Fibroblast of lung (primary cell): Measurements from ENCODE around the gene RIMS1. TPM values are rescaled to one million over a fixed set of nuclear protein-coding genes. Genes with fewer than 3 reads are reported as not detected.

Experiments used
- DNase-seq, 2 donors: peaks; one replicate each; pipeline versions ENCODE4 v3.0.0 to v3.0.0-alpha.2; 2010; ENCODE audit warnings: low read depth in 2 of 2
- H2AFZ ChIP-seq: 2 replicates; pipeline ENCODE4 v1.5.1; 2012; ENCODE audit warnings: low read length, control low read depth, inconsistent platforms
- H3K27ac ChIP-seq: 2 replicates; pipeline ENCODE4 v1.5.1; 2011; ENCODE audit warnings: low read length, control low read depth; ENCODE audit not compliant: insufficient read depth
- H3K27me3 ChIP-seq: 2 replicates; pipeline ENCODE4 v1.5.1; 2011; ENCODE audit warnings: mild to moderate bottlenecking, low read length; ENCODE audit not compliant: control insufficient read depth, insufficient read depth
- H3K36me3 ChIP-seq: 2 replicates; pipeline ENCODE4 v1.5.1; 2011; ENCODE audit warnings: low read length; ENCODE audit not compliant: control insufficient read depth, insufficient read depth
- H3K4me1 ChIP-seq: 2 replicates; pipeline ENCODE4 v1.5.1; 2011; ENCODE audit warnings: low read length; ENCODE audit not compliant: control insufficient read depth, insufficient read depth; ENCODE audit errors: extremely low read depth
- H3K4me2 ChIP-seq: 2 replicates; pipeline ENCODE4 v1.5.1; 2011; ENCODE audit warnings: low read length, control low read depth; ENCODE audit not compliant: insufficient read depth; ENCODE audit errors: extremely low read depth
- H3K4me3 ChIP-seq, 4 experiments: fragments of 200-600 bp in 1 of 4; sonication (generic) in 1 of 4; replicated peaks in 1 of 4; 2 replicates each; pipeline ENCODE4 v1.5.1; 2011 to 2016; ENCODE audit warnings: low read length in 4 of 4, low read depth in 3 of 4, mild to moderate bottlenecking in 3 of 4, control low read depth in 2 of 4, inconsistent platforms in 1 of 4, mixed read lengths in 1 of 4; ENCODE audit not compliant: insufficient read depth in 1 of 4; ENCODE audit errors: control extremely low read depth in 1 of 4
- H3K79me2 ChIP-seq: 2 replicates; pipeline ENCODE4 v1.5.1; 2012; ENCODE audit warnings: mild to moderate bottlenecking, low read length, inconsistent platforms; ENCODE audit not compliant: control insufficient read depth, insufficient read depth
- H3K9ac ChIP-seq: 2 replicates; pipeline ENCODE4 v1.5.1; 2011; ENCODE audit warnings: mild to moderate bottlenecking, low read length, control low read depth; ENCODE audit not compliant: insufficient read depth
- H3K9me3 ChIP-seq: 2 replicates; pipeline ENCODE4 v1.5.1; 2012; ENCODE audit warnings: low read depth, low read length; ENCODE audit not compliant: control insufficient read depth, insufficient read depth
- H4K20me1 ChIP-seq: 2 replicates; pipeline ENCODE4 v1.5.1; 2011; ENCODE audit warnings: low read length; ENCODE audit not compliant: control insufficient read depth, insufficient read depth; ENCODE audit errors: extremely low read depth
- EZH2 ChIP-seq: IDR thresholded peaks from 2 replicates; pipeline ENCODE4 v1.5.1; 2012; ENCODE audit warnings: low read length, control low read depth, mild to moderate bottlenecking; ENCODE audit errors: missing control alignments
- polyA plus RNA-seq, 2 donors: library from polyadenylated mRNA; depleted of rRNA in 1 of 2; stranded (reverse) in 1 of 2; unstranded in 1 of 2; fragments of >200 nt; gene quantifications; 2 replicates each; pipeline ENCODE4 v1.2.1, GENCODE V29; 2011 to 2012; ENCODE audit warnings: missing spikeins in 1 of 2
- total RNA-seq: library from RNA; depleted of rRNA; stranded (reverse); fragments of >200 nt; gene quantifications from 2 replicates; pipeline ENCODE4 v1.2.1, GENCODE V29; 2014
- TF ChIP-seq, protein P1 (sequence below), 2 donors: IDR thresholded peaks in 1 of 2; conservative IDR thresholded peaks in 1 of 2; 1 replicate in 1 of 2; 2 replicates in 1 of 2; pipeline ENCODE4 v1.5.1; 2011 to 2012; ENCODE audit warnings: low read length in 2 of 2, control low read depth in 1 of 2, inconsistent platforms in 1 of 2, low read depth in 1 of 2, mild to moderate bottlenecking in 1 of 2

The RIMS1 gene
- total and polyA plus RNA-seq, 2 donors (not counting 1 experiment from before 2014, with no cell fraction given) = 1.1 to 2.3 TPM

DNA sequence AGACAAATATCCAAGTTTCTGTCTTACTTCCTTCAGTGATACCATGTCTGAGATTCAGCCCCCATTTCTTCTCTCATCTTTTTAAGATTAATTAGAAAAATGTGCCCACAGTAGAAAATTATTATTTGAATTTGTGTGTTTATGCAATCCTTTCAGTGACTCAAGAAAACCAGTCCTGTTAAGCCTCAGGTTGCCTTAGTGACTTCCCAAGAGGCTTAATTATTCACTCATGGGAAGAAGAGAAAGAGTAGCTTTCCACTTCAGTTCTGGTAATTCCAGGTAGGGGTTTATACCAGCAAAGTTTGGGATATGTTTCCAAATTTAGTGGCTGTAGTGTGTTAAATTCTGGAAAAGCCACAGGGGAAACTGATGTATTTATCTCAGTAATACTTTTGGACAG is 149.1 kb downstream of the RIMS1 start:
- H3K9ac ChIP-seq = no peak overlapping the region
- TF ChIP-seq, protein P1, sequence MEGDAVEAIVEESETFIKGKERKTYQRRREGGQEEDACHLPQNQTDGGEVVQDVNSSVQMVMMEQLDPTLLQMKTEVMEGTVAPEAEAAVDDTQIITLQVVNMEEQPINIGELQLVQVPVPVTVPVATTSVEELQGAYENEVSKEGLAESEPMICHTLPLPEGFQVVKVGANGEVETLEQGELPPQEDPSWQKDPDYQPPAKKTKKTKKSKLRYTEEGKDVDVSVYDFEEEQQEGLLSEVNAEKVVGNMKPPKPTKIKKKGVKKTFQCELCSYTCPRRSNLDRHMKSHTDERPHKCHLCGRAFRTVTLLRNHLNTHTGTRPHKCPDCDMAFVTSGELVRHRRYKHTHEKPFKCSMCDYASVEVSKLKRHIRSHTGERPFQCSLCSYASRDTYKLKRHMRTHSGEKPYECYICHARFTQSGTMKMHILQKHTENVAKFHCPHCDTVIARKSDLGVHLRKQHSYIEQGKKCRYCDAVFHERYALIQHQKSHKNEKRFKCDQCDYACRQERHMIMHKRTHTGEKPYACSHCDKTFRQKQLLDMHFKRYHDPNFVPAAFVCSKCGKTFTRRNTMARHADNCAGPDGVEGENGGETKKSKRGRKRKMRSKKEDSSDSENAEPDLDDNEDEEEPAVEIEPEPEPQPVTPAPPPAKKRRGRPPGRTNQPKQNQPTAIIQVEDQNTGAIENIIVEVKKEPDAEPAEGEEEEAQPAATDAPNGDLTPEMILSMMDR (conservative IDR thresholded peaks at IDR 0.05 in 1 of 2, IDR thresholded peaks at IDR 0.05 in 1 of 2; ENCODE audit: low read depth in 1 of 2, low read length in 2 of 2) = no peak
- no peak for TF ChIP-seq EZH2
- H3K36me3 ChIP-seq = no peaks in the 10 kb centered on the region
- no peak overlapping the region for H3K27ac ChIP-seq
- H3K4me2 ChIP-seq = no peak overlapping the region
- no peak for DNase-seq
- no peaks in the 10 kb centered on the region for H3K9me3 ChIP-seq
- no peak overlapping the region for H3K4me3 ChIP-seq
- no peaks in the 10 kb centered on the region for H3K27me3 ChIP-seq
- H4K20me1 ChIP-seq = no peaks in the 10 kb centered on the region
- no peaks in the 10 kb centered on the region for H3K4me1 ChIP-seq
- no peaks in the 10 kb centered on the region for H3K79me2 ChIP-seq
- H2AFZ ChIP-seq = no peak overlapping the region

DNA sequence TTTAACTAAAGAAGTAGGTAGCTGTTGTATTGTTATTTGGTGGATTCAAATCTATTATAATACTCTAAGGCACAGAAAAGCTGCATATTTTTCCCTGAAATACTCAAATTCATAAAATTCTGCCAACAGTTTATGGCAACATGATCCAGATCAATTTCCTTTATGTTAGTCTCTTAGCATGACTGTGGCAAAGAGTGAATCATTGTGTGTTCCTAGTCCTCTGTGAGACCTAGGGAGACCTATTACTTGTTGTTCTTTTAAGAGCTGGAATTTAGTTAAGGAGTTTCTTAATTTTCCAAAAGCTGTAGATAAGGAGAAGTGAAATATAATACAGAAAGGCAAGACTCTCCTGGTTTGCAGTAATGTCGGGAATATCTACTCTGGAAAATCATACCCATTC is 149.6 kb downstream of the RIMS1 start:
- H3K27ac ChIP-seq = no peak overlapping the region
- no peak overlapping the region for H3K9ac ChIP-seq
- no peak overlapping the region for H3K4me2 ChIP-seq
- no peak overlapping the region for H3K4me3 ChIP-seq
- no peak for DNase-seq
- no peaks in the 10 kb centered on the region for H3K9me3 ChIP-seq
- H3K27me3 ChIP-seq = no peaks in the 10 kb centered on the region
- H3K36me3 ChIP-seq = no peaks in the 10 kb centered on the region
- no peak overlapping the region for H2AFZ ChIP-seq
- no peaks in the 10 kb centered on the region for H3K4me1 ChIP-seq
- H4K20me1 ChIP-seq = no peaks in the 10 kb centered on the region
- TF ChIP-seq, protein P1 (conservative IDR thresholded peaks at IDR 0.05 in 1 of 2, IDR thresholded peaks at IDR 0.05 in 1 of 2; ENCODE audit: low read depth in 1 of 2, low read length in 2 of 2) = no peak
- no peak for TF ChIP-seq EZH2
- H3K79me2 ChIP-seq = no peaks in the 10 kb centered on the region

DNA sequence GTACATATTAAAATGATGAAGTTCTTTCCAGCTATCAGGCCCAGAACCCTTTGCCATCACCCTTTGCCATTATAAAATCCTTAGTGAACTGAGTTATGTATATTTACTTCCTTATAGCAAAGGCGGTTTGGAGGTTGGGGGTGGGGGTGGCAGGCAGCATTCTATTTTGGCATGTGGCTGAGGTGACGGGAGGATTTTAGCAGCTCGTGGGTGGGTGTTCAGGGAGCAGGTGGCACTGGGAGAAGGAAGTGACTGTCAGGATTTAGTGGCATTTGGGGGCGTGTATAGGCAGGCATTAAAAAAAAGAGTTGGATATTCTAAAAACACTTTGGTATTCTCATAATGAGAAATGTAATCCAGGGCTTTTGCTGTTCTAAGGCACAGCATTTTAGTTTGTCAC is 150.7 kb downstream of the RIMS1 start:
- no peak for TF ChIP-seq EZH2
- TF ChIP-seq, protein P1 (conservative IDR thresholded peaks at IDR 0.05 in 1 of 2, IDR thresholded peaks at IDR 0.05 in 1 of 2; ENCODE audit: low read depth in 1 of 2, low read length in 2 of 2) = no peak
- no peak for DNase-seq
- no peaks in the 10 kb centered on the region for H3K79me2 ChIP-seq
- H3K4me2 ChIP-seq = no peak overlapping the region
- H3K36me3 ChIP-seq = no peaks in the 10 kb centered on the region
- no peak overlapping the region for H3K4me3 ChIP-seq
- no peak overlapping the region for H3K27ac ChIP-seq
- H3K27me3 ChIP-seq = no peaks in the 10 kb centered on the region
- H3K9me3 ChIP-seq = no peaks in the 10 kb centered on the region
- no peaks in the 10 kb centered on the region for H4K20me1 ChIP-seq
- H3K9ac ChIP-seq = no peak overlapping the region
- H3K4me1 ChIP-seq = no peaks in the 10 kb centered on the region
- H2AFZ ChIP-seq = no peak overlapping the region
